GM12801 (cell line): Measurements from ENCODE around the gene CIDEA.

Experiments
- CTCF ChIP-seq: IDR thresholded peaks from one replicate; pipeline ENCODE4 v1.5.1; 2011; ENCODE audit warnings: control low read depth; ENCODE audit not compliant: insufficient read length; ENCODE audit errors: extremely low read depth

The CIDEA gene

GRCh38 chr18:12236934-12237832, 17.0 kb upstream of the CIDEA start:
- TF ChIP-seq CTCF: no peak

GRCh38 chr18:12238826-12239225, 15.3 kb upstream of the CIDEA start:
- TF ChIP-seq CTCF: no peak

- TF ChIP-seq CTCF: no peak
Observed at GRCh38 chr18:12239431-12239830, 14.7 kb upstream of the CIDEA start.

GRCh38 chr18:12242658-12243260, 11.4 kb upstream of the CIDEA start:
- TF ChIP-seq CTCF: no peak

GRCh38 chr18:12245793-12246135, 8.4 kb upstream of the CIDEA start:
- no peak for TF ChIP-seq CTCF

- TF ChIP-seq CTCF: no peak
Observed at GRCh38 chr18:12246849-12247808, 7.0 kb upstream of the CIDEA start.

- TF ChIP-seq CTCF: no peak
Observed at GRCh38 chr18:12247946-12248345, 6.2 kb upstream of the CIDEA start.
